HG02759 (cell line): Measurements from ENCODE around the gene HEPH.
"Not testable (repeated sequence)": the region's sequence is repeated elsewhere in the genome, so short reads cannot be mapped to it uniquely, and the experiment has no call there.

ENCODE experiments used
- ATAC-seq: cut with Tn5 transposase; IDR thresholded peaks from one replicate; pipeline ENCODE4 v1.9.1; 2021; ENCODE audit warnings: mild to moderate bottlenecking, moderate library complexity; ENCODE audit not compliant: unreplicated experiment

HEPH gene, protein sequence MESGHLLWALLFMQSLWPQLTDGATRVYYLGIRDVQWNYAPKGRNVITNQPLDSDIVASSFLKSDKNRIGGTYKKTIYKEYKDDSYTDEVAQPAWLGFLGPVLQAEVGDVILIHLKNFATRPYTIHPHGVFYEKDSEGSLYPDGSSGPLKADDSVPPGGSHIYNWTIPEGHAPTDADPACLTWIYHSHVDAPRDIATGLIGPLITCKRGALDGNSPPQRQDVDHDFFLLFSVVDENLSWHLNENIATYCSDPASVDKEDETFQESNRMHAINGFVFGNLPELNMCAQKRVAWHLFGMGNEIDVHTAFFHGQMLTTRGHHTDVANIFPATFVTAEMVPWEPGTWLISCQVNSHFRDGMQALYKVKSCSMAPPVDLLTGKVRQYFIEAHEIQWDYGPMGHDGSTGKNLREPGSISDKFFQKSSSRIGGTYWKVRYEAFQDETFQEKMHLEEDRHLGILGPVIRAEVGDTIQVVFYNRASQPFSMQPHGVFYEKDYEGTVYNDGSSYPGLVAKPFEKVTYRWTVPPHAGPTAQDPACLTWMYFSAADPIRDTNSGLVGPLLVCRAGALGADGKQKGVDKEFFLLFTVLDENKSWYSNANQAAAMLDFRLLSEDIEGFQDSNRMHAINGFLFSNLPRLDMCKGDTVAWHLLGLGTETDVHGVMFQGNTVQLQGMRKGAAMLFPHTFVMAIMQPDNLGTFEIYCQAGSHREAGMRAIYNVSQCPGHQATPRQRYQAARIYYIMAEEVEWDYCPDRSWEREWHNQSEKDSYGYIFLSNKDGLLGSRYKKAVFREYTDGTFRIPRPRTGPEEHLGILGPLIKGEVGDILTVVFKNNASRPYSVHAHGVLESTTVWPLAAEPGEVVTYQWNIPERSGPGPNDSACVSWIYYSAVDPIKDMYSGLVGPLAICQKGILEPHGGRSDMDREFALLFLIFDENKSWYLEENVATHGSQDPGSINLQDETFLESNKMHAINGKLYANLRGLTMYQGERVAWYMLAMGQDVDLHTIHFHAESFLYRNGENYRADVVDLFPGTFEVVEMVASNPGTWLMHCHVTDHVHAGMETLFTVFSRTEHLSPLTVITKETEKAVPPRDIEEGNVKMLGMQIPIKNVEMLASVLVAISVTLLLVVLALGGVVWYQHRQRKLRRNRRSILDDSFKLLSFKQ

DNA sequence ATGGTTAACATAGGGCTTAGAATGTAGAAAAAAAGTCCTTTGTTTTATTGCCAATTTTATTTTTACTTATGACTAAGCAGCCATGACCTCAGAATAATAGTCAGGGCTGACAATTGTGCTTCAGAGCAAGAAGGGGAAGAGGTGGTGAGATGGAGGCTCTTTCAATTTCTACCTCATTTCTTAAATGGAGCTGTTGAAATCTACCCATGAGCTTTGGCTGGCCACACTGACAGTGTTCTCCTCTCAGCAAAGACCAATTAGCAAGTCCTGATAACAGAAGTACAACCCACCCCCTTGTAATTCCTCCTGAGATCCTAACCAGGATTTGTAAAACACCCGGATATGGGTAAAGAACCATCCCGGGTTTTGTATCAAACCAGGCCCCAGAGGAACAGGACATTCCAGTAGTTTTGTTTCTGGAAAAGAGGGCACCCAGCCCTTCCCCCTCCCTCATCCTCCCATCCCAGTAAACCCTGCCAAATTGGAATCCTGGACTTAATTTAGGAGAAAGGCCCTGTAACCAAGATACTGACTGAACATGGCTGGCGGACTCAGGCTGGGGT is at the start of gene HEPH:
Gene HEPH, plus strand, starts transcription at position 399 of the 563 bp plus-strand sequence. CDS start 6,324 bp downstream, outside the sequence.
- ATAC-seq = no peak

DNA sequence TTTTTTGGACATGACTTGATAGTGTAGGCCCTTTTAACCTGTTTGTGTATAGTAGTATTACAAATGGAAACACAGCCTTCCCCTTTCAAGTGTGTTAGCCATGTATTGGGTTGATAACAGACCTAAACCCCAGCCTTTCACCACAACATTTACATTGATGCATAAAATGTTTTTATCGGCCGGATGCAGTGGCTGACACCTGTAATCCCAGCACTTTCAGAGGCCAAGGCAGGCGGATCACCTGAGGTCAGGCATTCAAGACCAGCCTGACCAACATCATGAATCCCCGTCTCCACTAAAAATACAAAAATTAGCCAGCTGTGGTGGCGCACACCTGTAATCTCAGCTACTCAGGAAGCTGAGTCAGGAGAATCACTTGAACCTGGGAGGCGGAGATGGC is 45.3 kb upstream of the HEPH start:
- not testable (repeated sequence) for ATAC-seq

DNA sequence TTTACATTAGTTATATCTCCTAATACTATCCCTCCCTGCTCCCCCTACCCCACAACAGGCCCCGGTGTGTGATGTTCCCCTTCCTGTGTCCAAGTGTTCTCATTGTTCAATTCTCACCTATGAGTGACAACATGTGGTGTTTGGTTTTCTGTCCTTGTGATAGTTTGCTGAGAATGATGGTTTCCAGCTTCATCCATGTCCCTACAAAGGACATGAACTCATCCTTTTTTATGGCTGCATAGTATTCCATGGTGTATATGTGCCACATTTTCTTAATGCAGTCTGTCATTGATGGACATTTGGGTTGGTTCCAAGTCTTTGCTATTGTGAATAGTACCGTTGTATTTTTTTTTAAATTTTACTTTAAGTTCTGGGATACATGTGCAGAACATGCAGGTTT is 42.7 kb upstream of the HEPH start:
- ATAC-seq = not testable (repeated sequence)

DNA sequence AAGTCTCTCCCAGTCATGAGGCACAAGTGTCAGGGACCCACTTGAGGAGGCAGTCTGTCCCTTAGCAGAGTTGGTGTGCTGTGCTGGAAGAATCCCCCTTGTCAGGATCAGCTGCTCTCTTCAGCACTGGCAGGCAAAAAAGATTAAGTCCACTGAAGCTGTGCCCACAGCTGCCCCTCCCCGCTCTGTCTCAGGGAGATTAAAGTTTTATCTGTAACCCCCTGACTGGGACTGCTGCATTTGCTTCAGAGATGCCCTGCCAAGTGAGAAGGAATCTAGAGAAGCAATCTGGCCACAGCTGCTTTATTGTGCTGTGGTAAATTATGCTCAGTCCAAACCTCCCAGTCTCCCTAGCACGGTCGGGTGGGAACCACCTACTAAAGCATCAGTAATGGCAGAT is 37.4 kb upstream of the HEPH start:
- no peak for ATAC-seq

DNA sequence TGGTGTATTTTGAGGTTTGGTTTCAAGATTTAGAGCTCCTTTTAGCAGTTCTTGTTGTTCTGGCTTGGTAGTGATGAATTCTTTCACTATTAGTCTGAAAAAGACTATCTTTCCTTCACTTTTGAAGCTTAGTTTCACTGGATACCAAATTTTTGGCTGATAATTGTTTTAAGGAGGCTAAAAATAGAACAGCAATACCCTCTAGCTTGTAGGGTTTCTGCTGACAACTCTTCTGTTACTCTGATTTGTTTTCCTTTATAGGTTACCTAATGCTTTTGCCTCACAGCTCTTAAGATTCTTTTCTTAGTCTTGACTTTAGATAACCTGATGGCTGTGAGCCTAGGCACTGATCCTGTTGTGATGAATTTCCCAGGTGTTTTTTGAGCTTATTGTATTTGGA is 33.6 kb upstream of the HEPH start:
- no peak for ATAC-seq

DNA sequence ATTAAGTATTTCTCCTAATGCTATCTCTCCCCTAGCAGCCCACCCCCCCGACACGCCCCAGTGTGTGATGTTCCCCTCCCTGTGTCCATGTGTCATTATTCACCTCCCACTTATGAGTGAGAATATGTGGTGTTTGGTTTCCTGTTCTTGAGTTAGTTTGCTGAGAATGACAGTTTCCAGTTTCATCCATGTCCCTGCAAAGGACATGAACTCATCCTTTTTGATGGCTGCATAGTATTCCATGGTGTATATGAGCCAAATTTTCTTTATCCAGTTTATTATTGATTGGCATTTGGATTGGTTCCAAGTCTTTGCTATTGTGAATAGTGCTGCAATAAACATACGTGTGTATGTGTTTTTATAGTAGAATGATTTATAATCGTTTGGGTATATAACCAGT is 28.8 kb upstream of the HEPH start:
- ATAC-seq = not testable (repeated sequence)

DNA sequence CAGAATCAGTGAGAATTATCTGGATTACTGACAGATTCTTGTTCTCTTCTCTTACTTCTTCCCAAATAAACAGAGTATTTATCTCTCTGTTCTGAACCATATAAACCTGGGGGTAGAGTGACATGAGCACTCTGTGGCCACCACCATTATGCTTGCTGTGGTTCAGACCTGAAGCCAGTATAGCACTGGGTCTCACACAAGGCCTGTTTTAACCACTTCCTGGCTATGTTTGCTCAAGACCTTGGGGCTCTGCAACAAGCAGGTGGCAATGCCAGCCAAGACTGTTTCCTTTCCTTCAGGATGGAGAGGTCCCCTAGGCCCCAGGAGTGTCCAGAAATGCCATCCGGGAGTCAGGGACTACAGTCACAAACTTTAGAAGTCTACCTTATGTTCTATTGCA is 21.7 kb upstream of the HEPH start:
- no peak for ATAC-seq

DNA sequence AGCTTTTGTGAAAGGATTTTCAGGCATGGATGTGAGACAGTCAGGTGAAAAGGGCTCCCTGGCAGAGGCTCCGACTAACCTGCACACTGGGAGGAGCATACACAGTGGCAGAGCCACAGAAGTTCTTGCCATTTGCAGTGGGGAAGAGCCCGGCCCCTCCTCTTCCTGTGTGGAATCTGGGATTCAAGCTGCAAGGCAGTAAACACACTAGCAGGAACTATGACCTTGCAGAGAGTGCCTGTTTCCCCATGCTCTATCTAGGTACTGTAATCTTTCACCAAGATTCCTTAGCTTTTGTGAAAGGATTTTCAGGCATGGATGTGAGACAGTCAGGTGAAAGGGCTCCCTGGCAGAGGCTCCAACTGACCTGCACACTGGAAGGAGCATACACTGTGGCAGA is 19.8 kb upstream of the HEPH start:
- no peak for ATAC-seq

DNA sequence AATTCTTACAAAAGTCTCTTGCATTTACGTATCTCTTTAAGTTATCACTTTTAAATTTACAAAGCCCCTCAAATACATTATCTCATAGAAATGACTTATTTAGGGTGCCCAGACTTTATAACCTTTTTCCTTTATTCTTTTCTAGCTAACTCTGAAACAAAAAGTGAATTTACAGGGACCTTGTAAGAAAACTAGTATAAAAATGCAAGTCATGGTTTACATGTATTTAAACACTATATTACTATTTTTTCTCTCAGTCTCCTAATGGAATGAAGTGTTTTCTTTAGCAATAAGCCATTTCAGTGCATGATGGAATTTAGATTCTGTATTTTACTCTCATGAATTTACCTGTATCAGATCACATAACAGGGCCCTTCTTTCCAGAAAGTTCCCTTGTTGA is 14.5 kb upstream of the HEPH start:
- ATAC-seq = no peak

DNA sequence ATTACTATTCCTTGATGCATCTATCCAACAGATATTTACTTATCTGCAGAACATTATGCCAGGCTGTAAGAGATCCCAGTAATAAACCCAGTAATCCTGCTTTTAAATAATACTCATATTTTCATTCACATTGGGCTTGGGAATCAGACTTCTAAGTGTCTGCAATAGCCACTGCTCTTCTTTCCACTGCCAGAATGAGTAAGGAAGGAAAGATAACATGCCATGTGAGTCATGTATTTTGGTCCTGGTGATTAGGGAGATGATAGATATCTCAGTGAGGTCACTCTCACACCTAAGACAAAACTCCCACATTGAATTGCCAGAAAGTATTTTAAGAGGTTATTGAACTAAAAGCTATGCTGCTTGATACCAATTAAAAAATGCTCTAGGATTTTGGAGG is 13.9 kb upstream of the HEPH start:
- no peak for ATAC-seq

DNA sequence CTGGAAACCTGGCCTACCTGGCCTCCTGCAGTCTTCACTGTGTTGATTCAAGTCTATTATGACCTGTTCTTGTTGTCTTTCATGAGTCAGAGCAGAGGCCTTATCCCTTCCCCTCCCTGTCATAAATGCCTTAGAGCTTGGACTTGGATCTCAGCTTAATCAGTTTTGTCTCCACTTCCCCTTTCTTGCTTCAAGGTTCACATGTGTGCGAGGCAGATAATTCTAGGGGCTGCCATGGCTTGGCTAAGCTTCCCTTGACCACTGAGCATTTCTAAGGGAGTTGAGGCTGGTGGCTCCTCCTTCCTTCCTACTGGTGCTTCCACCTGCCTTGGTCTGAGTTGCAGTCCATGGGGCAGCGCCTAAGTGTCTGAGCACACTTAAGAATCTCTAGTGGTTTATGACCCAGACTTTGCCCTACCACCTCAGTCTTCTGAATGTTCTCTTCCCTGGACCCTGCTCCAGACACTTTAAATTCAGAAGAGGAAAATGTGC is 1.7 kb upstream of the HEPH start:
- ATAC-seq = no peak

DNA sequence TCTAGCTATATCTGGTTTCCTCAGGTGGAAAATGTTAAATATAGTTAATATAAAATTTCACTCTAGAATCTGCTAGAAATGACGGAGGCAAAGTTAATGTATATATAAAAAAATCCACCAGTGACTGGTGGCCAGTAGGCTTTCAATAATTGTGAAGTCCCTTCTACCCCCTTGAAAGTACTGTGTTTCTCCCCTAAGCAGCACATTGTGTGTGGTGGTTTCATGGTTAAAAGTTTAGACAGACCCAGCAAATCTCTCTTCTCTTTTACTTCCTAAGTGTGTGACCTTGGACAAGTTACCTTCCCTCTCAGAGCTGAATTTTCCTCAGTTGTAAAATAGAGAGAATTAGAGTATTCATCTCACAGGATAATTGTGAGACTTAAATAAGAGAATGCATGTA is 600 bp upstream of the HEPH start:
- no peak for ATAC-seq

DNA sequence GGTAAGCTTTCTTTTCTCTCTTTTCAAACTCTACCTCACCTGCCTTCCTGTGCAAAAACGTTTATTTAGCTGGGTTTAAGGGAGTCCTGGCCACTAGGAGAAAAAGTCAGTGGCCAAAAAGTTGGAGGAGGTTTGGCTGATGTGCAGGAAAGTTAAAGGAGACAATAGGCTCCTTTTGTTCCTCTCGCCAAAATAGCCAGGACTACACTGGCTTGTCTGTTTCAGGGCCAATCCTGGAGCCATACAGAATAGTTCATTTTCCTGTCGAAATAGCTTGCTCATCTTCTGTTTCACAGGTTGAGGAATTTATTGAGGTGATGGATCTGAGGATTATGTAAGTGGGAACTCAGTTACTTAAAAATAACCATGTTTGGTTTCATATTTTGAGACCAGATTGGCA is 423 bp downstream of the HEPH start:
- no peak for ATAC-seq

DNA sequence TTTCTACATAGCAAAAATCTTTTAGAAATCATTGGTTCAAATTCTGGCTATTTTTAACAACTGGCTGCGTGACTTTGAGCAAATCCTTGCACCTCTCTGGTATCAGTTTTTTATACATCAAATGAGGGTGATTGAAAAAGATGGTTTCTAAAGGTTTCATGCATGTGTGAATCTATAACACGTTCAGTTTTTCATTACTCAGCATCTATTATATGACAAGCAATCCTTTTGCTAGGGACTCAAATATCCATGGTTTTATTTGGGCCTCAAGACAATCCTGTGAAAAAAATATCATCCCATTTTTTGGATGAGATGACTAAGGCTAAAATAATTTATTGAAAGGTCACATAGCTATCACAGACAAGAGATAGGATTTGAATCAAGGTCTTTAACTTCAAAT is 884 bp downstream of the HEPH start:
- no peak for ATAC-seq

DNA sequence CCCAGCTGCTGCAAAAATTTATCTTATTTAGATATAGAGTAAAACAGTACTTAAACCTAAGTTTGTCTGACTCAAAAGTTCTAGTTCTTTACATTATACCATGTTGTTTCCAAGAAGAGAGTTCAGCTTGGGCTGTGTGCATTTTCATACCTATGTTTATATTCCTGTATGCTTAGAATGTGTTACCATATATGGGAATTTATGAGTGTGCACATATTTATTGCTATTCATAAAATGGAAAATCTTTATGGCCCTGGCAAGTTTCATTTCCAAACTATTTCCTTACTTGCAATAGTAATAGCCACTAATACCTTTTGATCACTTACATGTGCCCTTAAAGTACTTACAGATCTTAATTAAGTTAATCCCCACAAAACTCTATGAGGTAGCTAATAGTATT is 2.6 kb downstream of the HEPH start:
- no peak for ATAC-seq

DNA sequence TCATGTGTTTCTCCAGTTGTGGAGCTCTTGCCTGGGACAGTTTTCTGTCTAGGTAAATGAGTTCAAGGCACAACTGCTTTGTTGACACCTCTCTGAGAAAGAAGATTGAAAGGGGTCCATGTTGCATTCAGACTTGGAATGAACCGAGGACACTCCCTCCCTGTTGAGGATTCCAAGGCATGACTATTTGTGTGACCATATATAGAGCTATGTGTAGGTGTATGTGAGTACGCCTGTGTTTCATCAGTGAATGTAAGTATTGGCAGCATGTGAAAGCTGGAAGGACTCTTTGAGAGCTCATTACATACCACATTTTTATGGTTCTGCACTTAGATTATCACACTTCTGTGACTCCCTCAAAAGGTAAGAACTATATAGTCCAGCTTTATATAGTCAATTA is 3.4 kb downstream of the HEPH start:
- no peak for ATAC-seq

DNA sequence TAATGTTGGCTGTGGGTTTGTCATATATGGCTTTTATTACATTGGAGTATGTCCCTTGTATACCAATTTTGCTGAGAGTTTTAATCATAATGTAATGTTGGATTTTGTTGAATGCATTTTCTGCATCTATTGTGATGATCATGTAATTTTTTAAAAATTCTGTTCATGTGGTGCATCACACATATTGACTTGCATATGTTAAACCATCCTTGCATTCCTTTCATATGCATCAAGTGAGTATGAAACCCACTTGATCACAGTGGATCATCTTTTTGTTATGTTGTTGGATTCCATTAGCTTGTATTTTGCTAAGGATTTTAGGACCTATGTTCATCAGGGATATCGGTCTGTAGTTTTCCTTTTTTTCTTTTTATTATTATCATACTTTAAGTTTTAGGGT is 12.1 kb downstream of the HEPH start:
- no peak for ATAC-seq

DNA sequence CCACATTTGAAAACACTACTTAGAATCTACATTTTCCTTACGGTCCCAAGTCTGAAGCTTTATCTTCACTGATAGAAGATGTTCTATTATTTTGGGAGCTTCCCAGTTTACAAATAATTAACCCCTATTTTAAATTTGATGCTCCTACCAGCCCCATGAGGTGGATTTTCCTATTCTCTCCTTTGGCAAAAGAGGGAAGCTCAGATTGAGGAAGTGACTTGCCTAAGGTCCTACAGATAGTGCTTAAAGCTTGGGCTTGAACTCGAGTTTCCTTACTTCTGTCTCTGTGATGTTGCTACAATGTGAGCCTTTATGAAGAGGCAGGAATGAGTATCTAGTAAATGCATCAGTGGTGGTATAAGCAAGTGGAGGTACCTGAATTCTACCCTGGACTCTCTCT is 27.5 kb downstream of the HEPH start:
- ATAC-seq = no peak

DNA sequence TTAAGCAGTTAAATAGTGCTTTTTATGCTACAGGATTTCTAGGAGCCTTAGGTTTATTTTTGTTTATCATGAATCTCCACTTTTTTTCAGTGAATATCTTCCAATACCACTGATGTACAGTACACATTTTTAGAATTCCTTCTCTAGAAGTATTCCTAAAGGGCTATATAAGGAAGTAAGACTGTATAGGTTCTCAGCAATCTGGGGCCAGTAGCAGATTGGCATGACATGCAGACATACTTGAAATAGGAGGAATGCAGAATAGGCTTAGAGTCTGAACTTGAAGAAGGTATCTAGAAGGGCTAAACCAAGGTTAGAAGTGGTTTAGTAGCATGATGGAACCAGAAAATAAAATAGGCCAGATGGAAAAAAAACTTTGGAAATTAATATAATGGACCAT is 29.8 kb downstream of the HEPH start:
- no peak for ATAC-seq

DNA sequence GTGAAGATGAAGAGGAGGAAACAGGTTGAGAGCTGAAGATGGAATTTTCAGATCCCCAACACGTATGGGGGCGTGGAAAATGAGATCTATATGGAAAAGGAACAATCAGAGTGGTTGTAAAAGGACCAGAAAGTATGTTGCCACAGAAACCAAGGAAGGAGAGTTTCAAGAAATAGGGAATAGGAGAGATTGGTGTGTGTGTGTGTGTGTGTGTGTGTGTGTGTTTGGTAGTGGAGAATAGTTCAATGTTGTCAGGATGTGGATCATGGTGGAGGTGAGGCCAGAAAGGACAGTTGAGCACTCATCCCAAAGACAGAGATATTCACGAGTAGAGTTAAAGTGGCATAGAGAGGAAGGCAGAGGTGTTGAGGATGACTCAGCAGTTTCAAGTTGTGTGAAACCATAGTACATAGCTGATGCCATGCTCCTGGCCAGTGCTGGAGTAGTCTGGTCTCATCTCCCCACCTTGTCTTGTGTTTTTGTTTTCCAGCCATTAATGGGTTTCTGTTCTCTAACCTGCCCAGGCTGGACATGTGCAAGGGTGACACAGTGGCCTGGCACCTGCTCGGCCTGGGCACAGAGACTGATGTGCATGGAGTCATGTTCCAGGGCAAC is 36.1 kb downstream of the HEPH start:
- peak; percentile 68 for ATAC-seq
